A673 (cell line): ENCODE measurements around the gene IKZF3.

Source experiments
- EZH2 ChIP-seq: fragments of 200-600 bp; sonication (generic); IDR thresholded peaks from 2 replicates; pipeline ENCODE4 v1.6.1; 2017; ENCODE audit warnings: borderline replicate concordance, low read depth, mild to moderate bottlenecking, mixed read lengths, antibody characterized with exemption, low read length; ENCODE audit not compliant: poor library complexity, severe bottlenecking
- TF ChIP-seq, protein P1 (sequence below): fragments of 300-800, 200-600 bp; sonication (generic); conservative IDR thresholded peaks from 2 replicates; pipeline ENCODE4 v1.5.1; 2017; ENCODE audit warnings: low read depth, mild to moderate bottlenecking, antibody characterized with exemption, low read length, moderate library complexity, mixed read lengths

- TF ChIP-seq, protein P1, sequence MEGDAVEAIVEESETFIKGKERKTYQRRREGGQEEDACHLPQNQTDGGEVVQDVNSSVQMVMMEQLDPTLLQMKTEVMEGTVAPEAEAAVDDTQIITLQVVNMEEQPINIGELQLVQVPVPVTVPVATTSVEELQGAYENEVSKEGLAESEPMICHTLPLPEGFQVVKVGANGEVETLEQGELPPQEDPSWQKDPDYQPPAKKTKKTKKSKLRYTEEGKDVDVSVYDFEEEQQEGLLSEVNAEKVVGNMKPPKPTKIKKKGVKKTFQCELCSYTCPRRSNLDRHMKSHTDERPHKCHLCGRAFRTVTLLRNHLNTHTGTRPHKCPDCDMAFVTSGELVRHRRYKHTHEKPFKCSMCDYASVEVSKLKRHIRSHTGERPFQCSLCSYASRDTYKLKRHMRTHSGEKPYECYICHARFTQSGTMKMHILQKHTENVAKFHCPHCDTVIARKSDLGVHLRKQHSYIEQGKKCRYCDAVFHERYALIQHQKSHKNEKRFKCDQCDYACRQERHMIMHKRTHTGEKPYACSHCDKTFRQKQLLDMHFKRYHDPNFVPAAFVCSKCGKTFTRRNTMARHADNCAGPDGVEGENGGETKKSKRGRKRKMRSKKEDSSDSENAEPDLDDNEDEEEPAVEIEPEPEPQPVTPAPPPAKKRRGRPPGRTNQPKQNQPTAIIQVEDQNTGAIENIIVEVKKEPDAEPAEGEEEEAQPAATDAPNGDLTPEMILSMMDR, result no peak
- TF ChIP-seq EZH2, result no peak
Measured at GRCh38 chr17:39745335-39746144, 118.6 kb downstream of the IKZF3 start.
